HEK293 (cell line): Measurements from ENCODE around the gene KRTAP2-3.

Experiments used
- CTCF ChIA-PET: fragments of 350-600 bp; formaldehyde crosslinking; extraction: SDS; loops from one replicate; lab custom pipeline; 2021; ENCODE audit warnings: antibody characterized with exemption; lab: Yijun Ruan, JAX
- POLR2A ChIA-PET: fragments of 300-600 bp; formaldehyde crosslinking; extraction: SDS; loops from one replicate; lab custom pipeline; 2020; ENCODE audit warnings: antibody characterized with exemption, inconsistent platforms; lab: Yijun Ruan, JAX
- H3K27ac ChIP-seq: fragments of 200-500 bp; sonication (Bioruptor generic); 2 replicates; pipeline ENCODE4 v1.5.1; 2014; ENCODE audit warnings: low read depth, low read length, control low read depth, inconsistent platforms; ENCODE audit errors: extremely low read depth
- H3K36me3 ChIP-seq, 2 experiments: fragments of 200-500 bp in 1 of 2; sonication (Bioruptor generic) in 1 of 2; 1 replicate in 1 of 2; 2 replicates in 1 of 2; pipeline ENCODE4 v1.5.1; 2014 to 2017; ENCODE audit warnings: inconsistent platforms in 2 of 2, low read length in 2 of 2; ENCODE audit not compliant: control insufficient read depth in 2 of 2, insufficient read depth in 1 of 2
- H3K4me1 ChIP-seq: fragments of 200-500 bp; sonication (Bioruptor generic); 2 replicates; pipeline ENCODE4 v1.5.1; 2014; ENCODE audit warnings: mild to moderate bottlenecking, low read length, inconsistent platforms; ENCODE audit not compliant: control insufficient read depth, insufficient read depth
- H3K4me3 ChIP-seq: 2 replicates; pipeline ENCODE4 v1.5.1; 2011; ENCODE audit warnings: low read depth, mild to moderate bottlenecking, control low read depth, low read length, moderate library complexity
- H3K9me3 ChIP-seq: fragments of 200-500 bp; sonication (Bioruptor generic); 2 replicates; pipeline ENCODE4 v1.5.1; 2014; ENCODE audit warnings: low read depth, low read length, inconsistent platforms; ENCODE audit not compliant: control insufficient read depth, insufficient read depth
- ATF2 ChIP-seq: fragments of 450-650 bp; formaldehyde crosslinking; IDR thresholded peaks from 2 replicates; pipeline ENCODE4 v1.5.1; 2016; ENCODE audit warnings: missing biosample characterization, missing genetic modification characterization, low read depth
- IKZF3 ChIP-seq: fragments of 450-650 bp; IDR thresholded peaks from 2 replicates; pipeline ENCODE4 v1.5.0; 2018; ENCODE audit warnings: missing biosample characterization, mild to moderate bottlenecking, missing genetic modification characterization, moderate library complexity
- ZBTB21 ChIP-seq: fragments of 450-650 bp; formaldehyde crosslinking; IDR thresholded peaks from 2 replicates; pipeline ENCODE4 v1.5.1; 2017; ENCODE audit warnings: missing biosample characterization, missing genetic modification characterization
- ZNF133 ChIP-seq: fragments of 450-650 bp; formaldehyde crosslinking; IDR thresholded peaks from 2 replicates; pipeline ENCODE4 v1.5.1; 2016; ENCODE audit warnings: missing biosample characterization, missing genetic modification characterization
- ZNF148 ChIP-seq: fragments of 450-650 bp; formaldehyde crosslinking; IDR thresholded peaks from 2 replicates; pipeline ENCODE4 v1.5.0; 2017; ENCODE audit warnings: missing biosample characterization, missing genetic modification characterization, borderline replicate concordance
- ZNF157 ChIP-seq: fragments of 450-650 bp; formaldehyde crosslinking; IDR thresholded peaks from 2 replicates; pipeline ENCODE4 v1.5.1; 2016; ENCODE audit warnings: missing biosample characterization, missing genetic modification characterization
- ZNF211 ChIP-seq: fragments of 450-650 bp; formaldehyde crosslinking; IDR thresholded peaks from 2 replicates; pipeline ENCODE4 v1.5.1; 2016; ENCODE audit warnings: low read depth, missing biosample characterization, missing genetic modification characterization
- ZNF223 ChIP-seq: fragments of 450-650 bp; formaldehyde crosslinking; IDR thresholded peaks from 2 replicates; pipeline ENCODE4 v1.5.1; 2016; ENCODE audit warnings: missing biosample characterization, missing genetic modification characterization
- ZNF341 ChIP-seq: fragments of 450-650 bp; formaldehyde crosslinking; IDR thresholded peaks from 2 replicates; pipeline ENCODE4; 2016; ENCODE audit warnings: low read depth, missing biosample characterization, missing genetic modification characterization
- ZNF404 ChIP-seq: fragments of 450-650 bp; formaldehyde crosslinking; IDR thresholded peaks from 2 replicates; pipeline ENCODE4 v1.5.1; 2017; ENCODE audit warnings: missing biosample characterization, missing genetic modification characterization
- ZNF423 ChIP-seq: fragments of 450-650 bp; formaldehyde crosslinking; IDR thresholded peaks from 2 replicates; pipeline ENCODE4 v1.5.1; 2016; ENCODE audit warnings: missing biosample characterization, missing genetic modification characterization
- ZNF580 ChIP-seq: fragments of 450-650 bp; formaldehyde crosslinking; IDR thresholded peaks from 2 replicates; pipeline ENCODE4 v1.5.1; 2016; ENCODE audit warnings: missing biosample characterization, missing genetic modification characterization
- ZNF624 ChIP-seq: fragments of 450-650 bp; formaldehyde crosslinking; IDR thresholded peaks from 2 replicates; pipeline ENCODE4 v1.5.1; 2017; ENCODE audit warnings: missing biosample characterization, missing genetic modification characterization
- ZNF664 ChIP-seq: fragments of 450-650 bp; formaldehyde crosslinking; IDR thresholded peaks from 2 replicates; pipeline ENCODE4 v1.5.1; 2016; ENCODE audit warnings: missing biosample characterization, missing genetic modification characterization
- ZNF670 ChIP-seq: fragments of 450-650 bp; formaldehyde crosslinking; IDR thresholded peaks from 2 replicates; pipeline ENCODE4 v1.5.1; 2016; ENCODE audit warnings: missing biosample characterization, missing genetic modification characterization, low read depth
- ZNF776 ChIP-seq: fragments of 450-650 bp; formaldehyde crosslinking; IDR thresholded peaks from 2 replicates; pipeline ENCODE4 v1.5.0; 2017; ENCODE audit warnings: missing biosample characterization, missing genetic modification characterization, borderline replicate concordance
- ZSCAN30 ChIP-seq: fragments of 450-650 bp; IDR thresholded peaks from 2 replicates; pipeline ENCODE4 v1.5.1; 2018; ENCODE audit warnings: missing biosample characterization, mild to moderate bottlenecking, missing genetic modification characterization, moderate library complexity

Gene KRTAP2-3

GRCh38 chr17:41020336-41020735 lies 39.6 kb downstream of the KRTAP2-3 start:
- H3K4me3 ChIP-seq: no peak overlapping the region
- H3K36me3 ChIP-seq: no peaks in the 10 kb centered on the region
- ChIA-PET CTCF (interaction anchor here (0.6 to 1.4 kb wide), 2 partner anchors 55 to 177 kb away, joined by 3 to 5 read pairs; no protein-coding TSS in a partner anchor), POLR2A (no interaction called here)
- no peaks in the 10 kb centered on the region for H3K4me1 ChIP-seq
- H3K27ac ChIP-seq: no peak overlapping the region
- TF ChIP-seq ZNF670 (tag by site-specific recombination) (no peak), ZNF157 (tag by site-specific recombination) (peak; percentile 74), ZBTB21 (tag by site-specific recombination) (no peak)
- H3K9me3 ChIP-seq: no peaks in the 10 kb centered on the region

- no peak overlapping the region for H3K27ac ChIP-seq
- TF ChIP-seq ZNF148: no peak
- no peak for TF ChIP-seq ZNF580 (tag by site-specific recombination)
- TF ChIP-seq ZSCAN30: no peak
- no peak for TF ChIP-seq ZNF211 (tag by site-specific recombination)
- no peak for TF ChIP-seq ZNF133 (tag by site-specific recombination)
- no peak for TF ChIP-seq ZNF664
- no peak for TF ChIP-seq ATF2 (tag by site-specific recombination)
- no peak for TF ChIP-seq ZNF404 (tag by site-specific recombination)
- TF ChIP-seq ZNF624 (tag by site-specific recombination): no peak
- TF ChIP-seq ZNF341: no peak
- TF ChIP-seq ZNF776 (tag by site-specific recombination): no peak
- no peaks in the 10 kb centered on the region for H3K36me3 ChIP-seq
- H3K4me1 ChIP-seq: no peaks in the 10 kb centered on the region
- CTCF ChIA-PET: interaction anchor here (0.6 to 1.4 kb wide), 3 partner anchors 54 to 569 kb away, joined by 3 to 4 read pairs (median 3); no protein-coding TSS in a partner anchor
- no peak overlapping the region for H3K4me3 ChIP-seq
- no peaks in the 10 kb centered on the region for H3K9me3 ChIP-seq
- POLR2A ChIA-PET: no interaction called here
Observed at GRCh38 chr17:41019415-41019814, 40.5 kb downstream of the KRTAP2-3 start.

GRCh38 chr17:41018541-41018940 lies 41.4 kb downstream of the KRTAP2-3 start:
- Histone ChIP-seq H3K36me3 (no peaks in the 10 kb centered on the region), H3K4me1 (no peaks in the 10 kb centered on the region), H3K27ac (no peak overlapping the region), H3K9me3 (no peaks in the 10 kb centered on the region), H3K4me3 (no peak overlapping the region)
- TF ChIP-seq ZNF423 (tag by site-specific recombination) (no peak), ZNF223 (tag by site-specific recombination) (no peak), IKZF3 (tag by site-specific recombination) (no peak)
- ChIA-PET CTCF (interaction anchor here (0.7 kb wide), 1 partner anchor 294 kb away, joined by 3 read pairs; no protein-coding TSS in a partner anchor), POLR2A (no interaction called here)
